Hindlimb muscle (tissue), 1 donor: ENCODE results near the gene OR4A5. TPM values are rescaled to one million over a fixed set of nuclear protein-coding genes. Genes with fewer than 3 reads are reported as not detected.
"Not testable (repeated sequence)": the region's sequence is repeated elsewhere in the genome, so short reads cannot be mapped to it uniquely, and the experiment has no call there.

Source experiments
- DNase-seq: peaks from one replicate; pipeline ENCODE4 v3.0.0-alpha.2; 2013
- polyA plus RNA-seq: library from polyadenylated mRNA; unstranded; fragments of 120-200 nt; gene quantifications from one replicate; pipeline ENCODE4 v1.2.1, GENCODE V29; 2013; ENCODE audit not compliant: insufficient read length

Gene OR4A5, protein sequence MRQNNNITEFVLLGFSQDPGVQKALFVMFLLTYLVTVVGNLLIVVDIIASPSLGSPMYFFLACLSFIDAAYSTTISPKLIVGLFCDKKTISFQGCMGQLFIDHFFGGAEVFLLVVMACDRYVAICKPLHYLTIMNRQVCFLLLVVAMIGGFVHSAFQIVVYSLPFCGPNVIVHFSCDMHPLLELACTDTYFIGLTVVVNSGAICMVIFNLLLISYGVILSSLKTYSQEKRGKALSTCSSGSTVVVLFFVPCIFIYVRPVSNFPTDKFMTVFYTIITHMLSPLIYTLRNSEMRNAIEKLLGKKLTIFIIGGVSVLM
- not detected for polyA plus RNA-seq

- DNase-seq, result not testable (repeated sequence)
Observed at GRCh38 chr11:54706532-54706931, at the start of gene OR4A5. Gene OR4A5 (plus strand): TSS chr11:54706832. CDS start chr11:54706885, 53 bp downstream.

- DNase-seq, result not testable (repeated sequence)
Observed at GRCh38 chr11:54720094-54720493, 13.5 kb downstream of the OR4A5 start.

Other genes with a start within 250 kb of the OR4A5 start
- not detected for gene OR4C46, start 102.8 kb upstream of the OR4A5 start, polyA plus RNA-seq